DMS53 (cell line): ENCODE measurements around the gene TBXAS1.
A peak's percentile ranks its signal among the peaks of the same experiment; 100 is the strongest.
"Not testable (repeated sequence)": the region's sequence is repeated elsewhere in the genome, so short reads cannot be mapped to it uniquely, and the experiment has no call there.

ENCODE experiments used
- DNase-seq: peaks from one replicate; lab custom pipeline; 2025; lab: John Stamatoyannopoulos, UW

The TBXAS1 gene

DNA sequence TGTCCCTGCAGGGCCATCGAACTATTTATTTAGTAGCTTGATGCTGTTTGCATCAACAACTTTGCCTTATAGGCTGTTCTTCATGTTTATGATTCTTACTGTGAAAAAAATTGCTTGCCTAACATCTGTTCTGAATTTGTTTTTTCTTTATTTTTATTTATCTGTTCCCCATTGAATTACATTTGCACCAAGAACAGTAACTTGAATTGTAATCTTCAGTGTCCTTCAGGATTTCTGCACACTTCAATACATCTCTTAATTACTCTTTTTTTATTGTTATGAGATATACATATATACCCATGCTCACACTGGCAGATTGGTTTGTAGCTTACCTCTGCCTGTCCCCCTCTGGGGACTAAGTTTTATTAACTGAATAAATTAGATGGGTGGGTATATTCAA is 64.4 kb downstream of the TBXAS1 start:
- no peak for DNase-seq

DNA sequence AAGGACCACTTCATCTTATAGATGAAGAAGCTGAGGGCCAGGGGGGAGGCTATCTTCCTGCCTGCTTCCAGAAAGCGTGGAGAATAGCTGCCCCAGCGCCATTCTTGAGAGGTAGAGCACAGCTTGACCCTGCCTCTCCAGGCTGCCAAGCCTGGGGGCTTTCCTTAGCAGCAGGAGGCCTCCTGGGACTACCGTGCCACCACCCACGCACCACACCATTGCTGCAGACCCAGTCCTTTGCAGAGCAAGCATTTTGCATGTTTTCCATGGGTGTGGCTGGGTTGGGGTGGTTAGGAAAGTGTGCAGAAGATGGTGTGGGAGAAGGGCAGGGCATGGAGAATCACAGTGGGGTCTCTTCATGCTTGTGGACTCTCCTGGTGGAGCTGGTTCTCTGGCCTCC is 64.9 kb downstream of the TBXAS1 start:
- DNase-seq = no peak

DNA sequence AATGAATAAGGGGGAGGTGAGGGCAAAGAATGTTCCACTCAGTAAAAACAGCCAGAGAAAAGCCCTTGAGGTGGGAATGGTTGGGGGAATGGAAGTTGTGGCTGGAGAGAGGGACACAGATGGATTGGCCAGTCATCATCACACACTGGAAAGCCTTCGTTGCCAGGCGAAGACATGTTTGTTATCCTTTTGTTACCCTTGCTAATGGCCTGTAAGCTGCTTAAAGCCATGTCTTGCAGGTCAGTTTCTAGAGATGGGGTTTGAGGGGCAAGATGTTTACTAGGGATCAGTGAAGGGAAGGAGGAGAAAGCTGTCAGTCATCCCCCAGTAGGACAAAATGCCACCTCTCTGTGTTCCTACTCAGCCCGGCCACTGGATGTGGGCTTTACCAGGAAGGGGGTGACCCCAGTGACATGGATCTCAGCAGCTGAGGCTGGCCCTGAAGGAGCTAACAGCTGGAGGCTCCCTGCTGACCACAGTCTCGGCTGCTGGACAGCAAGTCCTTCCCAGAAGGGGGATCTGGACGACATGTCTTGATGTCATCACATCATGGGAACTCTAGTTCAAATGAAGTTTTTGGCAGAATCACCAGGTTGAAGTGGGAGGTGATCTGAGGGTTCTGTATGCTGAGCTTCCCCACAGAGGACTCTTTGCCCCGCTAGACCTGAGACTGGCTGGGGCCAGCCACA is 66.2 kb downstream of the TBXAS1 start:
- no peak for DNase-seq

DNA sequence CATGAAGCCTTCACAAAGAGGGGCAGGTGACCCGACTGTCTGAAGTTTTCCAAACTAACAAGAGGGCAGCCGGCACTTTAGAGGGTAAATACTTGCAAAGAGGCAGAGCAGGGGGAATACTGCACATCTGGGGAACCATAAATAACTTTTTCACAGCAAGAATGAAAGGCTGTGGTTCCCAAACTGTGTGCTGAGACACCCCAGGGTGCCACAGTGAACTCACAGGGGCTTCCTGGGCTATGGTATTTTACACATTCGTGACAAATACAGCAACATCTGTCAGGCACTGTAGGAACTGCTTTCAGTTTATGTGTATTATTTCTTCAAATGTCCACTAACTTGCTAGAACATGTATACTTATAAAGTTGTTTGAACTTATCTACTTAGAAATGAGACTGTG is 67.2 kb downstream of the TBXAS1 start:
- DNase-seq = no peak

DNA sequence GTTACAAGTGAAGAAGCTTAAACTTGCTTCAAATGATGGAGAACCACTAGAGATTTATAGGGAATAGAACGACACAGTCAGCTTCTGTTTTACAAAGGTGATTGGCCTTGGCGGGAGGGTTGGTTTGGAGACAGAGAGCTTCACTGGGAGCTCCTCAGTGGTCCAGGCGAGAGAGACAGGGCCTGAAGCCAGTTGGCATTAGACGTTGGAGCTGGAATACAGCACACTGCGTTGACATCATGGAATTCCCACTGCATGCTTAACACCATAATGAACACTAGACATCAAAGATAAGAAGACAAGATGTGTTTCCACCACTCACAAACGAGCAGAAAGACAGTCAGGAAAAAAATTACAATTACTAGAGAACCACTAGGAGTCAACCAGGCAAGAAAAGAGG is 67.8 kb downstream of the TBXAS1 start:
- no peak for DNase-seq

DNA sequence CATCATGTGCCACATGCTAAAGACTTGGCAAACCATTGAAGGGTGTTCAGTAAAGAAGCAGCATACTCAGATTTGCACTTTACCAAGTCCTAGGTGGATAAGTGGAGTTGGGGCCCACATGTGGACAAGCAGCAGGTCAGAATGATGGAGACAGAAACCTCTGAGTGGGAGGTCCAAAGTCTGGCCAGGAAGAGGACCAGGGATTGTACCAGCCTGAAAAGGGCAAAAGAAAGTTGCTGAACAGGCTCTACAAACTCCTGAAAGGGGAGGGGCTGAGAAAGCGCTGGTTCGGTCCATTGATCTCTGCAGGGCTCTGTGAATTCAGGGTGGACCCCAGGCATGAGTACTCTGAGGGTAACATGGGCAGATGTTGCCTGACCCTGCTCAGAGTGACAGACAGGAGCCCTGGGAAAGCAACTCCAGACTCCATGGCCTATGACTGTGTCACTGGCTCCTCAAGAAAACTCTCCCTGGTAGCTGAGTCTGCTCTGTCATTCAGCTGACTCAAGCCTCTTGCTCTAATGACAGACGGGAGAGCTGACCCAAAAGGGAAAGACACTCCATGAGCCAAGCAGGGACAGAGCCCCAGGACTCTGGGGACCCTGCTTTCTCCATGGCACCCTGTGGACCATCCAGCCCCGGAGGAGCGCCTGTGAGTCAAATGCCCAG is 68.5 kb downstream of the TBXAS1 start:
- peak; percentile 19 for DNase-seq

DNA sequence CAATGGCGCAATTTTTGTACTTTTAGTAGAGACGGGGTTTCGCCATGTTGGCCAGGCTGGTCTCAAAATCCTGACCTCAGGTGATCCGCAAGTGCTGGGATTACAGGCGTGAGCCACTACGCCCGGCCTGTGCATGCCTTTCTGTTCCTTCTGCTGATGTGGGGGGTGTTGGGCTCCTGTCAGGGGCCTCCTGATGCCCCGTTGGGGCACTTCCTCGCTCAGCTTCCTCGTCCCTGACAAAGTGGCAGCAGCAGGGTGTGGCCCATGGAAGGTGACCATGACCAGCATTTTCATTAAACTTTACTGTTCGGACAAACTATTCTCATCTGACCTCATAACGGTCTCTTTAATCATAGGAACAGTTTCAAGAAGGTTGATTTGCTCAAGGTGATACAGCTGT is 69.4 kb downstream of the TBXAS1 start:
- DNase-seq = no peak

DNA sequence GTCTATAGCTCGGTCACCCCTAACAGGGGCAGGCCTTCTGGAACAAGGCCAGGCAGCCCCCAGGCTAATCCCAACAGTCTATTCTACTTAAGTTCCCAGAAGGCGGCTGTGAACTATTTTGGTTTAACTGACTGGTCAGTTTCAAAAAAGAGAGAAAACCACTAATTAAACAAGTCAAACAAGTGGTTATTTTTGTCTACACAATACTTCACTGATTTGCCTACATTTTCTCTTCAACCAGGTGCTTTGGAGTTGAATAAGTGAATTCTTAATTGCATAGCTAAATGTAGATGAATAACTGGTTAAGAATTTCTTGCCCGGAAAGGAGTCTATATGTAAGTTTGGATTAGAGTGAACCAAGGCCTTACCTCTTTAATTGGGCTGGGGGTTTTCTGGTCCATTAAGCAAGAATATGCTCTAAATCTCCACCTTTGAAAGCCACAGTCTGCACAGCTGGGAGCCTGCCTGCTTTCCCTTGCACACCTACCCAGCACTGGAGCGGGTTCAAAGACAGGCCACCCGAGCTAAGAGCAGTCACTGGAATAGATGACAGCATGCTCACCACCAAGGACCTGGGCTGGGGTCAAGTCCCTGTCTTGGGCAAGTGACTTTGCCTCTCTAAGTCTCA is 70.4 kb downstream of the TBXAS1 start:
- DNase-seq = no peak

DNA sequence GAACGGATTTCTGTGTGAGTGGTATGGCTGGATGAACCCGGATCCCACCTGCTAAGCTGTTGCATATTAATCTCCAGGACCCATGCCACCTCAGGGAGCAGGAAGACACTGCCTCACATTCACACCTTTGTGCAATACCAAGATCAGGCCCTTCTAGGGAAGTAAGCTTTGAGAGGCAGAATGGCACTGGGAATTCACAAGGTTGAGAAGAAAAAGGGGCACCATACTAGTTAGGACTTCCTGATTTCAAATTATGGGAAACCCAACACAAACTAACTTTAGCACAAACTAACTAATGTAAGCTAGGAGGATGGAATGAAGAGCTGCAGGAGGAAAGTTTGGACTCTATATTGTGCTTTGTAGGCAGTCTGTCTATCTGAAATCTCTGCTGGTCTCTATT is 71.3 kb downstream of the TBXAS1 start:
- DNase-seq = no peak

DNA sequence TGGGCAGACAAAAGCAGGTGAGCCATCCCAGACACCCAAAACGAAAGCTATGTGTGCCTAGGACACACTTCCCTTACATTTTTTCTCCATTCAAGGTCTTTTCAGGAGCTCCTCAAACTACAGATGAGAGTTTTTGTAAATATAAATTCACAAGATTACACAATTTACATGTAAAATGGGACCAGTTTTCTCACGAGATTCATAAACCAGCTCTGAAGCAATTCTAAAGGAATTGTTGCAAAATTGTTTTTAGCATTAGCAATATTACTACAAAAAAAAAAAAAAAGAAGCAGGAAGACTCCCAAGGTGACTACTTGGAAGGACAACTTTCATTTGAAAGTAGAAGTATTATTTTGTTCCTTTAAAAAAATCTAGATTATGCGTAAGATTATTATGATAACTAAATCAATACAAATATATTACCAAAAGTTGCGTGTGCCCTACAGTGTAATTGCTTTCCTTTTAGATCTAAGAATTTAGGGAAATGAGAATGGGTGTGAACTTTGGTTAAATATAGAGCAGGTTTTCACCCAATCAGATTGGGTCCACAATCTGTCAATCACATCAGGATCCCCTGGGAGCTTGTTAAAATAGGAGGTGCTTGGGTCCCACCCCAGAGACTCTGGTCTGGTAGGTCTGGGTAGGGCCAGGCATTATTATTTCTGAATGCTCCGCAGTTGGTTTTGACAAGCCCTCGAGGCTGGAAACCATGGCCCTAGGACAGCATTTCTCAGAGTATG is 72.2 kb downstream of the TBXAS1 start:
- DNase-seq = no peak

DNA sequence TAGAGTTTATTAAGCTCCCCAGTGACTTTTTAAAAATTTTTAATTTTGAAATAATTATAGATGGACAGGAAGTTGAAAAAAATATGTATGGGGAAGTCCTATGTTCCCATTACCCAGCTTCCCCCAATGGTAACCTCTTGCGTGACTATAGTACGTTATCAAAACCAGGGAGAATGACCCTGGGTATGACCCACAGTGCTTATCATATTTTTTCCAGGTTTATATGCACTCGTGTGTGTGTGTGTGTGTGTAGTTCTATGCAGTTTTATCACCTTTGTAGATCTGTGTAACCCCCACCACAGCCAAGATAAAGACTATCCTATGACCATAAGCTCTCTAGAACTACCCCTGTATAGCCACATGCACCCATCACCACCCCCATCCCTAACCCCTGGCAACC is 72.8 kb downstream of the TBXAS1 start:
- DNase-seq = no peak

DNA sequence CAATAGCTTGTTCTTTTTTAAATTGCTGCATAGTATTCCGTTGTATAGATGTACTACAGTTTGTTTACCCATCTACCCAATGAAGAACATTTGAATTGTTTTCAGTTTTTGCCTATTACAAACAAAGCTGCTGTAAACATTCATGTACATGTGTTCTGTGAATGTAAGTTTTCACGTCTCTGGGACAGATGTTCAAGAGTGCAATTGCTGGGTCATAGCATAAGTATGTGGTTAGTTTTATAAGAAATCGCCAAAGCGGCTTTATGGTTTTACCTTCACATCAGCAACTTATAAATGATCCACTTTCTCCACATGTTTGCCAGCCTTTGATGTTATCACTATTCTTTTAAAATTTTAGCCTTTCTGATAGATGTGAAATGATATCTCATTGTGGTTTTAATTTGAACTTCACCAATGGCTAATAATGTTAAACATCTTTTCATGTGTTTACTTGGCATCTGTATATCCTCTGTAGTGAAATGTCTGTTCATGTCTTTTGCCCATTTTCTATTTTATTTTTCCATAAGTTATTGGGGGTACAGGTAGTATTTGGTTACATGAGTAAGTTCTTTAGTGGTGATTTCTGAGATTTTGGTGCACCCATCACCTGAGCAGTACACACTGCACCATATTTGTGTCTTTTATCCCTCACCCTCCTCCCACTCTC is 73.5 kb downstream of the TBXAS1 start:
- DNase-seq = no peak

DNA sequence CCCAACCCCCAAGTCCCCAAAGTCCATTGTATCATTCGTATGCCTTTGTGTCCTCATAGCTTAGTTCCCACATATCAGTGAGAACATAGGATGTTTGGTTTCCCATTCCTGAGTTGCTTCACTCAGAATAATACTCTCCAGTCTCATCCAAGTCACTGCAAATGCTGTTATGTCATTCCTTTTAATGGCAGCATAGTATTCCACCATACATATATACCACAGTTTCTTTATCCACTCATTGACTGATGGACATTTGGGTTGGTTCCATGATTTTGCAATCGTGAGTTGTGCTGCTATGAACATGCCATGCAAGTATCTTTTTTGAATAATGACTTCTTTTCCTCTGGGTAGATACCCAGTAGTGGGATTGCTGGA is 74.0 kb downstream of the TBXAS1 start:
- DNase-seq = not testable (repeated sequence)

DNA sequence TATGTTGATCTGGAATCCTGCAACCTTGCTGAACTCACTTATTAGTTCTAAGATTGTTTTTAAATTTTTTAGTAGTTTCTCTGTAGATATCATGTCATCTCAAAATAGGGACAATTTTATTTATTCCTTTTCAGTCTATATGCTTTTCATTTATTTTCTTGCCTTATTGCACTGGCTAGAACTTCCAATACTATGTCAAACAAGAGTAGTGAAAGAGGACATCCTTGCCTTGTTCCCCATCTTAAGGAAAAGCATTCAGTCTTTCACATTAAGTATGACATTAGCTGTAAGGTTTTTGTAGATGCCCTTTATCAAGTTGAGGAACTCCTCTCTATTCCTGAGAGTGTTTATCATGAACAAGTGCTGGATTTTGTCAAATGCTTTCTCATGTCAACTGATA is 77.8 kb downstream of the TBXAS1 start:
- DNase-seq = no peak

DNA sequence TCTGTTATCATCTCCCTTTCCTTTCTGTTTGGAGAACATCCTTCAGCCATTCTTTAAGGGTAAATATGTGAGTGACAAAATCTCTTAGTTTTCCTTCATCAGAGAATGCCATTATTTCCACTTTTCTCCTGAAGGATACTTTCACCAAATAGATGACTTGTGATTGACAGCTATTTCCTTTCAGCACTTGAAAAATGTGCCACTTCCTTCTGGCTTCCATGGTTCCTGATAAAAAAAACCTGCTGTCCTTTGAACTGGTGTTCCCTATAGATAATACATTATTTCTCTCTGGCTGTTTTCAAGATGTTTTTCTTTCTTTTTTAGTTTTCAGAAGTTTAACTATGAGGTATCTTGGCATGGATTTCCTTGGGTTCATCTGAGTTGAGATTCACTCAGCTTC is 79.7 kb downstream of the TBXAS1 start:
- peak; percentile 18 for DNase-seq

DNA sequence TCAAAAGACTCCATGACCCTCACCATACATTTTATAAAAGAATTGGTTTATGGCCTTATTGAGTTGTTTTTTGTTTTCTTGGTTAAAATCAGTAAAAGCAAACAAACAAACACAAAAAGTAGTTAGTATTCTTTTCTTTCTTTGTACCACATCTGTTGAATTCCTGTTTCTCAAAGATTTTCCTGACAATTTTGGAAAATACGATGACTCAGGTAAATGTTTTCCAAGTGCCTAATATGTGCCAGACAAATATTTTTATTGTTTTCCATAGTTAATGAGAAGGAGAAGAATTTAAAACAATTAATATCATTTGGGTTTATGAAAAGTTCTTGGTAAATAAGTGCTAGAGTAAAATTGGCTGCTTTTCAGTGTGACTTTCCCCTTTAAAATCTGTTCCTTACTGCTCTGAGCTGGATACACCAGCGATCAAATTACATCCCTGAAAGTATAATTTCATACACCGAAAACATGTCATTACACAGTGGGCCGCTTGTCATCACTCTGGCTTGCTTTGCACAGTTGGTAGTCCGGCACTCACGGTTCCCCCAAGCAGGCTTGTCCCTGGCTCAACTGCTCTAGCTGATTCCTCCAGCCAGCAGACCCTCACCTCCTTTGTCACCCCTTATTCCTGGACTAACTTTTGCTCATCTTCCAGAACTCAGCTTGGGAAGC is 80.5 kb downstream of the TBXAS1 start:
- DNase-seq = no peak

DNA sequence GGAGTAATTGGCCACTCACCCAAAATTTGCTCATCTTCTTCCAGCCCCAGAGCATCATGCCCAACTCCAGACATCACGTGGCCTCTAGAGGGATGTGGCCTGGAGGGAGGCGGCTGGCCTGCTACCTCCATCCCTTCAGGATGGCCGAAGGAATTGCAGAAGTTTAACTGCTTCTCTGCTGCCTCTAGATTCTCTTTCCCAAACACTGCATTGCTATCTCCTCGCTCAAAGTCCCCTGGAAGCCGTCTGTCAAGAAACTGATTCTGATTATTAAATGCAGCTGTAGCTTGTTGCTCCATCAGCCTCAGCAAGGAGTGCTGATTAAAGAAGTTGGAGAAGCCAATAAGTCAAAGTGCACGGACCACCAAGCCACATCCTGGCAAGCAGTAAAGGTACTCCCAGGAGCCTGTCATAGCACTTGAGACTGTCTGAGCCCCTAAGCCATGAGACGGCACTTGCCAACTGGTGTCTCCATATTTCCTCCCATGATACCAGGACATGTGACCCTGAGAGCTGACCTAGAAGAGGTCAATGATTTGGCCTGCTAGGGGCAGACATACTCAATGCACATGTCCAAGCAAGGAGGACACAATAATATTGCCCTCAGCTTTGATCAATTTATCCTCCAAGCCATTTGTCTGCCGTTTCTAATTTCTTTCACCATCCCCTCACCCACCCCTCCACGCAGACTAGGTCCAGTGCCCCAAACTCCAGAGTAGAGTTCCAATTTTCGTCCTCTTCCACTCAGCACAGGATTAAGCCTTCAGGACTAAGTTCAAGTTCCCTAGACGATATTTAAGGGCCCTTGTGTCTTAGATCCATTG is 84.2 kb downstream of the TBXAS1 start:
- no peak for DNase-seq

DNA sequence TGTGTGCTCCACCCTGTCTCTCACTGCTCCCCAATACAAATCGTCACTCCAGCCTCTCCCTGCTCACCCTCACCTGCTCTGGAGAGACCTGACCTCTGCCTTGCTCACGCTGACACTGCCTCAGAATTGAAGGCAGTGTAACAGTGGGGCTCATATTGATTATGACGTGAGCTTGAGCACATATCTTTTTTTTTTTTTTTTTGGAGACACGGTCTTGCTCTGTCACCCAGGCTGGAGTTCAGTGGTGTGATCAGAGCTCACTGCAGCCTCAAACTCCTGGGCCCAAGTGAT is 84.7 kb downstream of the TBXAS1 start:
- no peak for DNase-seq

DNA sequence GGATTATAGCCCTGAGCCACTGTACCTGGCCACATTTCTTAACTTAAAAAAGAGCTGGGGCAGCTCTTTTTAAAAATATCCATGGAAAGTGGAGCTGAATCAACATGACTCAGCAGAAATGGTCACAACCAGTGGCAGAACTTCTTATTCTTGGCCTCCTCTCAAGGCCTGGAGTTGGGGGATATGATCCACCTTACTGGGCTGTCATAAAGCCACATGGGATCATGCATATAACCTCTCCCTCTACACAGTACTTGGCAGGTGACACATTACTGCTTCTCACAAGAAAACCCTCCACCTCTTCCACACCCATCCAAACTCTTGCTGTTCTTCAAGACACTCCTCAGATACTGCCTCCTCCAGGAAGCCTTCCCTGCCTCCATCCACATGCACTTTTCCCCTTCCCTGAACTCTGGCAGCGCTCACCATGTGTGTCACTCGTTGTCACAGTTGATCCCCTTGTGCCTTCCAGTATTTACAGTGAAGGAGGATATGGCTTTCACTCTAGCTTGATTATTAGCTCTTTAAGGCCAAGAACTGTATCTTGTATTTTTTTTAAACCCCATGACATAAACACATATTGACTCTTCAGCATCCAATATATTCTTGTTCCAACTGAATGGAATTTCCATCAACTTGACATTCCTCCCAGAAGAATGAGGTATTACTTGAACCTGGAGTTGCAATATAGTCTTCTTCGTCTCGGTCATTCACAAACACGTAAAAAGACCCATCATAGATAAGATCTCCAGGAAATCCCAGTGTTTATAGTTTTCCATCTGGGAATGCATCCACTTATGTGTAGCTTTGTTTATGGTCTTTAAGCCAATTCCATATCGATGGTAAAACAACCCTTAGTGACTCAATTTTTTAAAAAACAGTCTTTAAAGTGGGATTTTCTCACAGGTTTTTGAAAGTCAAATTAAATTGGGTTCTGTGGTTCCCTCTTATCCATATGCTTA is 85.5 kb downstream of the TBXAS1 start:
- peak; percentile 18 for DNase-seq

DNA sequence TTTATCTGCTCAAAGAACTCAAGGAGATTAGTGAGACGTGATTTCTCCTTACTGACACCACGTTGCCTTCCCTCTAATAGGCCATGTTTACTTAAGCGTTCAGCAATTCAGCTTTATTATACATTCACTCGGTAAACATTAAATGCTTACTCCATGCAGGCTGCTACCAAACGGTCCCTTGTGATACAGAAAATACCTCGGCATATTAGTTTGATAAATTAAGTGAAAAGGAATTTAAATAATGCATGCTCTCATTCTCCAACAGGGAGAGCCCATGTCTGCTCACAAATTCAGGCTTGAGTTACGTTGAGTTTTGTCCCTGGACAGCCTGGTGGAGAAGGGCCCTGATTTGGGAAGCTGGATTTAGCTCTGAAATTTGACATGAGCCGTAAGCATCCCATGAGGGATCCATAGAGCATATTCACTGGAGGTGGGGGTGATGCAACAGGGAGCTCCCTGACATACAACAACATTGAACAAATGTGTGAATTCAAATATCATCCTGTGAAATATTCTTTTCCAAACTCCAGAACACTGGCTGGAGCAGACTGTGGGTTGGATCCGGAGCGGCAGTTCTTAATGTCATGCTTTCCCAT is 86.3 kb downstream of the TBXAS1 start:
- no peak for DNase-seq
